Tibial nerve (tissue), 4 donors: ENCODE measurements around the gene SEC24B. TPM values are rescaled to one million over a fixed set of nuclear protein-coding genes. Genes with fewer than 3 reads are reported as not detected.
A peak's percentile ranks its signal among the peaks of the same experiment; 100 is the strongest.

Experiments used
- DNase-seq, 2 donors: peaks; one replicate each; pipeline ENCODE4 v3.0.0-alpha.2; 2019; ENCODE audit warnings: low spot score in 2 of 2
- H3K27ac ChIP-seq, 4 donors: fragments of 200-600 bp; sonication (generic) in 3 of 4; one replicate each; pipeline ENCODE4 v1.5.1; 2017 to 2019; ENCODE audit warnings: mild to moderate bottlenecking in 1 of 4
- H3K27me3 ChIP-seq, 2 donors: fragments of 200-600 bp; sonication (generic) in 1 of 2; one replicate each; pipeline versions ENCODE4 v1.5.1 to v1.6.0; 2017 to 2019
- H3K36me3 ChIP-seq, 3 donors: fragments of 200-600 bp; sonication (generic); one replicate each; pipeline ENCODE4 v1.5.1; 2018 to 2019
- H3K4me1 ChIP-seq, 4 donors: fragments of 200-600 bp; sonication (generic) in 3 of 4; one replicate each; pipeline ENCODE4 v1.5.1; 2017 to 2019
- H3K4me3 ChIP-seq, 4 donors: fragments of 200-600 bp; sonication (generic) in 3 of 4; one replicate each; pipeline ENCODE4 v1.5.1; 2017 to 2019; ENCODE audit warnings: mild to moderate bottlenecking in 1 of 4, moderate library complexity in 1 of 4
- H3K9me3 ChIP-seq, 4 donors: fragments of 200-600 bp; sonication (generic) in 3 of 4; one replicate each; pipeline ENCODE4 v1.5.1; 2017 to 2019
- CTCF ChIP-seq, 5 experiments: fragments of 200-600 bp in 3 of 5; fragments of 450-650 bp in 2 of 5; sonication (generic) in 3 of 5; IDR thresholded peaks; one replicate each; pipeline ENCODE4 v1.5.1; 2016 to 2019; ENCODE audit warnings: antibody characterized with exemption in 5 of 5, mild to moderate bottlenecking in 3 of 5, moderate library complexity in 2 of 5
- EP300 ChIP-seq, 2 donors: sonication (generic); formaldehyde crosslinking; IDR thresholded peaks; one replicate each; pipeline ENCODE4 v1.6.1; 2017; ENCODE audit warnings: antibody characterized with exemption in 2 of 2, mild to moderate bottlenecking in 1 of 2
- POLR2A ChIP-seq, 2 donors: fragments of 450-650 bp; IDR thresholded peaks; one replicate each; pipeline ENCODE4 v1.6.1; 2017; ENCODE audit warnings: antibody characterized with exemption in 2 of 2, mild to moderate bottlenecking in 2 of 2, moderate library complexity in 2 of 2
- WGBS, 2 donors: methylation state at CpG; one replicate each; pipeline ENCODE4 v1.1.5; 2018; 5-methylcytosine and 5-hydroxymethylcytosine counted together
- total RNA-seq, 4 donors: library from RNA; depleted of rRNA; stranded (reverse); fragments of >200 nt; gene quantifications; one replicate each; pipeline ENCODE4 v1.1.0, GENCODE V29; 2016

The SEC24B gene
- total RNA-seq, 4 donors from 2014 or later = 31.8 to 37.5 (median 35.4) TPM

- Histone ChIP-seq H3K4me3 (no peak overlapping the region), H3K27me3 (no peaks in the 10 kb centered on the region), H3K4me1 (peaks cover 0 to 14% (median 11%) of the 10 kb centered on the region in 4 donors), H3K36me3 (no peaks in the 10 kb centered on the region), H3K27ac (no peak overlapping the region), H3K9me3 (no peaks in the 10 kb centered on the region)
- TF ChIP-seq POLR2A (IDR thresholded peaks at IDR 0.05) (no peak), CTCF (IDR thresholded peaks at IDR 0.05) (no peak), EP300 (IDR thresholded peaks at IDR 0.05) (no peak)
- 82 to 83% methylated on average over 1 of the region's 1 CpG for whole genome bisulfite sequencing, 2 donors
- DNase-seq = no peak
Observed at GRCh38 chr4:109429545-109429944, 4.1 kb upstream of the SEC24B start.

- no peak for DNase-seq
- TF ChIP-seq CTCF (IDR thresholded peaks at IDR 0.05) (no peak), POLR2A (IDR thresholded peaks at IDR 0.05) (no peak), EP300 (IDR thresholded peaks at IDR 0.05) (no peak)
- H3K9me3 ChIP-seq = no peaks in the 10 kb centered on the region
- peaks cover 0 to 40% (median 27%) of the 10 kb centered on the region in 4 donors for H3K4me1 ChIP-seq
- WGBS, 2 donors = 55 to 63% methylated on average over 1 of the region's 1 CpG
- no peak overlapping the region for H3K4me3 ChIP-seq
- H3K27ac ChIP-seq = peak overlapping the region in 3 of 4 donors; percentile 96 to 98 (median 97)
- H3K27me3 ChIP-seq = no peaks in the 10 kb centered on the region
- H3K36me3 ChIP-seq = no peaks in the 10 kb centered on the region
Observed at GRCh38 chr4:109432203-109432602, 1.4 kb upstream of the SEC24B start.

- H3K9me3 ChIP-seq = no peaks in the 10 kb centered on the region
- WGBS, 2 donors = 5 to 6% methylated on average over 3 of the region's 3 CpGs
- TF ChIP-seq CTCF (IDR thresholded peaks at IDR 0.05) (no peak), POLR2A (IDR thresholded peaks at IDR 0.05) (no peak), EP300 (IDR thresholded peaks at IDR 0.05) (no peak)
- H3K27ac ChIP-seq = peak overlapping the region; percentile 92 to 98 (median 96)
- DNase-seq = no peak
- no peaks in the 10 kb centered on the region for H3K27me3 ChIP-seq
- H3K36me3 ChIP-seq = no peaks in the 10 kb centered on the region
- peaks cover 0 to 45% (median 27%) of the 10 kb centered on the region in 4 donors for H3K4me1 ChIP-seq
- peak overlapping the region; percentile 60 to 93 (median 68) for H3K4me3 ChIP-seq
Observed at GRCh38 chr4:109432696-109433095, 919 bp upstream of the SEC24B start.

GRCh38 chr4:109434007-109434971 is 674 bp downstream of the SEC24B start:
- no peaks in the 10 kb centered on the region for H3K9me3 ChIP-seq
- H3K27ac ChIP-seq = peak overlapping the region; percentile 92 to 98 (median 96)
- H3K4me1 ChIP-seq = peaks cover 0 to 60% (median 35%) of the 10 kb centered on the region in 4 donors
- DNase-seq = peak; percentile 16 to 28
- peak overlapping the region; percentile 60 to 93 (median 66) for H3K4me3 ChIP-seq
- no peaks in the 10 kb centered on the region for H3K27me3 ChIP-seq
- no peaks in the 10 kb centered on the region for H3K36me3 ChIP-seq
- TF ChIP-seq POLR2A (IDR thresholded peaks at IDR 0.05) = no peak
- peak in 1 of 2 donors; percentile 9 for TF ChIP-seq EP300 (IDR thresholded peaks at IDR 0.05)
- no peak for TF ChIP-seq CTCF (IDR thresholded peaks at IDR 0.05)
- WGBS, 2 donors = 1% methylated on average over 27 to 52 of the region's 70 CpGs

- Histone ChIP-seq H3K36me3 (no peaks in the 10 kb centered on the region), H3K4me3 (no peak overlapping the region), H3K9me3 (no peaks in the 10 kb centered on the region), H3K27me3 (no peaks in the 10 kb centered on the region), H3K4me1 (peaks cover 0 to 71% (median 38%) of the 10 kb centered on the region in 4 donors), H3K27ac (peak overlapping the region in 1 of 4 donors; percentile 97)
- WGBS, 2 donors = 68 to 74% methylated on average over 3 of the region's 3 CpGs
- TF ChIP-seq CTCF (IDR thresholded peaks at IDR 0.05) = no peak
- no peak for TF ChIP-seq EP300 (IDR thresholded peaks at IDR 0.05)
- TF ChIP-seq POLR2A (IDR thresholded peaks at IDR 0.05) = no peak
- no peak for DNase-seq
Observed at GRCh38 chr4:109435635-109436034, 2.0 kb downstream of the SEC24B start.
